Endodermal cell (in vitro differentiated cells): ENCODE data around the gene HTRA2. TPM values are rescaled to one million over a fixed set of nuclear protein-coding genes. Genes with fewer than 3 reads are reported as not detected.

ENCODE experiments used
- DNase-seq: peaks from one replicate; pipeline ENCODE4 v3.0.0-alpha.2; 2017
- H3K27ac ChIP-seq: 2 replicates; pipeline ENCODE4 v1.5.1; 2013; ENCODE audit warnings: mild to moderate bottlenecking, low read depth, low read length, moderate library complexity
- H3K27me3 ChIP-seq: 2 replicates; pipeline ENCODE4 v1.6.1; 2013; ENCODE audit warnings: mild to moderate bottlenecking, low read length, moderate library complexity; ENCODE audit not compliant: insufficient read depth, control insufficient read depth, poor library complexity, severe bottlenecking
- H3K36me3 ChIP-seq: 2 replicates; pipeline ENCODE4 v1.7.0; 2013; ENCODE audit warnings: mild to moderate bottlenecking, low read length, moderate library complexity; ENCODE audit not compliant: control insufficient read depth, insufficient read depth
- H3K4me1 ChIP-seq: one replicate; pipeline ENCODE4 v1.7.0; 2013; ENCODE audit warnings: low read length; ENCODE audit not compliant: control insufficient read depth, insufficient read depth
- H3K4me3 ChIP-seq: 2 replicates; pipeline ENCODE4 v1.5.1; 2013; ENCODE audit warnings: mild to moderate bottlenecking, low read length, moderate library complexity
- H3K9ac ChIP-seq: 2 replicates; pipeline ENCODE4 v1.6.1; 2013; ENCODE audit warnings: mild to moderate bottlenecking, low read length, moderate library complexity; ENCODE audit not compliant: poor library complexity, severe bottlenecking; ENCODE audit errors: extremely low read depth
- H3K9me3 ChIP-seq: 2 replicates; pipeline ENCODE4 v1.6.1; 2013; ENCODE audit warnings: mild to moderate bottlenecking, low read length, moderate library complexity; ENCODE audit not compliant: control insufficient read depth
- H3K27ac Mint-ChIP-seq: 2 replicates; pipeline ENCODE4 v1.8.0; 2020; ENCODE audit warnings: mixed read lengths
- H3K27me3 Mint-ChIP-seq: 2 replicates; pipeline ENCODE4 v1.8.0; 2021; ENCODE audit warnings: mild to moderate bottlenecking, mixed read lengths; ENCODE audit not compliant: insufficient read depth
- H3K36me3 Mint-ChIP-seq: 2 replicates; pipeline ENCODE4 v1.8.0; 2020; ENCODE audit warnings: low read depth, mixed read lengths
- H3K4me1 Mint-ChIP-seq: 2 replicates; pipeline ENCODE4 v1.8.0; 2020; ENCODE audit warnings: mixed read lengths
- H3K4me3 Mint-ChIP-seq: 2 replicates; pipeline ENCODE4 v1.8.0; 2020; ENCODE audit warnings: mild to moderate bottlenecking, moderate library complexity, mixed read lengths
- H3K9me3 Mint-ChIP-seq: 2 replicates; pipeline ENCODE4 v1.8.0; 2020; ENCODE audit warnings: mild to moderate bottlenecking, mixed read lengths
- CTCF ChIP-seq: fragments of 200-600 bp; sonication (generic); conservative IDR thresholded peaks from 2 replicates; pipeline ENCODE4 v1.5.0; 2021; ENCODE audit warnings: antibody characterized with exemption, mild to moderate bottlenecking
- WGBS, 2 experiments: methylation state at CpG; one replicate each; pipeline versions ENCODE4 v1.1.5 to v1.1.7; 2013; ENCODE audit warnings: missing lambda C conversion rate in 2 of 2, mixed read lengths in 1 of 2; ENCODE audit not compliant: insufficient coverage in 1 of 2, insufficient read length in 1 of 2; 5-methylcytosine and 5-hydroxymethylcytosine counted together
- total RNA-seq, 2 donors: library from RNA; stranded (reverse); fragmentation: NEBNext Ultra II Directional in 1 of 2; extraction: Animal tissue kit (Norgen Biotek cat#: 25700) in 1 of 2; gene quantifications; 2 replicates in 1 of 2; 3 replicates in 1 of 2; pipeline ENCODE4 v1.2.1, GENCODE V29; 2021

The HTRA2 gene
- total RNA-seq, 2 donors from 2014 or later: 32.8 to 38.9 TPM

- Histone ChIP-seq H3K27ac (no peak overlapping the region), H3K4me3 (peak overlapping the region; percentile 96), H3K36me3 (no peaks in the 10 kb centered on the region), H3K27me3 (peaks cover 59% of the 10 kb centered on the region), H3K9ac (no peak overlapping the region), H3K4me1 (no peaks in the 10 kb centered on the region), H3K9me3 (no peaks in the 10 kb centered on the region)
- no peak for TF ChIP-seq CTCF
- H3K36me3 Mint-ChIP-seq: peaks cover 6% of the 10 kb centered on the region
- WGBS, 2 experiments: 72 to 77% methylated on average over 12 to 17 of the region's 17 CpGs
- peak overlapping the region; percentile 88 for H3K4me3 Mint-ChIP-seq
- H3K27me3 Mint-ChIP-seq: peaks cover 71% of the 10 kb centered on the region
- DNase-seq: peak; percentile 58
- H3K9me3 Mint-ChIP-seq: no peaks in the 10 kb centered on the region
- H3K4me1 Mint-ChIP-seq: peaks cover 14% of the 10 kb centered on the region
- H3K27ac Mint-ChIP-seq: no peak overlapping the region
These were observed 25.9 kb downstream of the HTRA2 start for GRCh38 chr2:74555610-74556103.

- 82 to 90% methylated on average over 8 to 14 of the region's 14 CpGs for WGBS, 2 experiments
- Mint-ChIP-seq H3K9me3 (no peaks in the 10 kb centered on the region), H3K4me1 (peaks cover 15% of the 10 kb centered on the region), H3K27ac (no peak overlapping the region), H3K36me3 (peaks cover 6% of the 10 kb centered on the region), H3K27me3 (peaks cover 67% of the 10 kb centered on the region), H3K4me3 (peak overlapping the region; percentile 88)
- Histone ChIP-seq H3K27me3 (peaks cover 54% of the 10 kb centered on the region), H3K36me3 (no peaks in the 10 kb centered on the region), H3K27ac (no peak overlapping the region), H3K4me1 (no peaks in the 10 kb centered on the region), H3K9me3 (no peaks in the 10 kb centered on the region), H3K4me3 (no peak overlapping the region), H3K9ac (no peak overlapping the region)
- TF ChIP-seq CTCF: no peak
- DNase-seq: no peak
These were observed 26.4 kb downstream of the HTRA2 start for GRCh38 chr2:74556159-74556558.

GRCh38 chr2:74556831-74557370 lies 27.2 kb downstream of the HTRA2 start:
- H3K4me1 ChIP-seq: no peaks in the 10 kb centered on the region
- Mint-ChIP-seq H3K9me3 (no peaks in the 10 kb centered on the region), H3K4me1 (peaks cover 15% of the 10 kb centered on the region), H3K36me3 (peaks cover 6% of the 10 kb centered on the region), H3K27ac (no peak overlapping the region), H3K4me3 (no peak overlapping the region), H3K27me3 (peaks cover 67% of the 10 kb centered on the region)
- no peak for DNase-seq
- no peak overlapping the region for H3K9ac ChIP-seq
- no peak overlapping the region for H3K4me3 ChIP-seq
- H3K27ac ChIP-seq: no peak overlapping the region
- no peaks in the 10 kb centered on the region for H3K36me3 ChIP-seq
- no peaks in the 10 kb centered on the region for H3K9me3 ChIP-seq
- 92 to 97% methylated on average over 4 to 6 of the region's 6 CpGs for WGBS, 2 experiments
- TF ChIP-seq CTCF: no peak
- H3K27me3 ChIP-seq: peaks cover 47% of the 10 kb centered on the region
